DMS153 treated with DMSO at 0.1 percent for 48 hours (cell line): ENCODE measurements around the gene LTN1.
"Not testable (repeated sequence)": the region's sequence is repeated elsewhere in the genome, so short reads cannot be mapped to it uniquely, and the experiment has no call there.

ENCODE experiments used
- DNase-seq: peaks from one replicate; lab custom pipeline; 2025; ENCODE audit not compliant: unreplicated experiment; lab: John Stamatoyannopoulos, UW

The LTN1 gene

DNA sequence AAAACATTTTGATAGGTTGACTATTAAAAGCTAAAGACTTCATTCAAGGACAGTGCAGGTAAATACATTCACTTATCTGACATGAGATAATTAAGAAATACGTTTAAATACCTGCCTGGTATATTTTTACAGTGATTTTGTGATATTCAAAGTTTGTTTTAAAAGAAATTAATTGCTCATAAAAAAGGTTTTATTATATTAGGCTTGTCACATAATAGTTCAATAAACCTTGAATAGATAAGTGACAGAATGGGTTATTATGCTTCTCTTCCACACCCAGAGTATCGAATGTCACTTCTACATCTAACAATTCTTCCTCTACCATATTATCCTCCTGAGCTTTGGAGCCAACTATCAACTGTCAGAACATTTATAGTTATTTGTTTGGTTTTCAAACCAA lies 60.0 kb downstream of the LTN1 start:
- no peak for DNase-seq

DNA sequence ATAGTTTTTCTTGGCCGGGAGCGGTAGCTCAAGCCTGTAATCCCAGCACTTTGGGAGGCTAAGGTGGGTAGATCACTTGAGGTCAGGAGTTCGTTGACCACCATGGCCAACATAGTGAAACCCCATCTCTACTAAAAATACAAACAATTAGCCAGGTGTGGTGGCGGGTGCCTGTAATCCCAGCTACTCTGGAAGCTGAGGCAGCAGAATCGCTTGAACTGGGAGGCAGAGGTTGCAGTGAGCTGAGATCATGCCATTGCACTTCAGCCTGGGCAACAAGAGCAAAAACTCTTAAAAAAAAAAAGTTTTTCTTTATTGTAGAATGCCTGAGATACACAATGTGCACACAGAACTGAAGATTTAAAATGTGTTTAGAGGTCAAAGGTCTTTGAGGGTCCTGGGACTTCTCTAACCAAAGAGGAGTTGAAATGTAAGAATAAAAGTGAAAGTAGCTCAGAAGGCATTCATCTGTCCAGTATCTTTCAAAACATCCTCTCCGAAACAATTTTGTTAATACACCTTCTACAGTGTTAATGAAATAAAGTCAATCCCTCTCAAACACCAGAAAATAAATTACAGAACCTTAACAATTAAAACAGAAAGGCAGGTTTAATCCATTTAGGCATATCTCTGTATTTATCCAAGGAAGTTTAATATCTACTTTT lies 60.8 kb downstream of the LTN1 start:
- DNase-seq = not testable (repeated sequence)

DNA sequence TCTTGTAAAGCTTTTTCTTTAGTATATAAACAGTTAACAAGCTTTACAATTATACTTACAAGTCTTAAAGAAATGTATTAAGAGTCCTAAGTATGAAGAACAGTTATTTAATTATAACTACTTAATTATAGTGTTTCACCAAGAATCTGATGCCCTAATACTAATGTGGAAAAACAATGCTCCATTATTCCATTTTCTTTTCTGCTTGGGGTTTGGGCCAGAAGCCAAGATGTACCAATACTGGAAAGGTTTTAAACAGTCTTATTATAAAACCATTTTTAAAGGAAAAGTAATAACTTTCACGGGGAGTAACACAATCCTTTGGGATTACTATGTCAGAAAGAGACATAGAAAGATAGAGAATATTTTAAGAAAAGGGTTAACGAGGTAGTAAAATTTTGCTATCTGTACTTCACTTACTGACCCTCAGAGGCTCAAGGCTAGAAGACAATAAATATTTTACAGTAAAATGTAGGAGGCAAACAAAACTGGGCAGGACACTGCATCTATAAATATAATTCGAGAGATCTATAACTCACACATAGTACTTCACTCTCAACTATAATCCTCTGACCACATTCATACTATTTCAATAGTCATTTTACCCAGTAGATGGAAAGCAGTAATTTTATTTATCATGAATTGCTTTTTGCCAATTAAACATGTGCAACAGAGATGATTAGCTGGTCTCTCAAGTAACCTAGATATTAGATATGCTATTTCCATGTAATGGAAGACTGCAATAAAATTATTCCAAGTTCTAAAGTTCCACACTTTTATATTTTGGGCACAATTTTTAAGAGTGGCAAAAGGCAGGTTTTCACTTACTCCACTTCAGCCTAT lies 63.9 kb downstream of the LTN1 start:
- no peak for DNase-seq

DNA sequence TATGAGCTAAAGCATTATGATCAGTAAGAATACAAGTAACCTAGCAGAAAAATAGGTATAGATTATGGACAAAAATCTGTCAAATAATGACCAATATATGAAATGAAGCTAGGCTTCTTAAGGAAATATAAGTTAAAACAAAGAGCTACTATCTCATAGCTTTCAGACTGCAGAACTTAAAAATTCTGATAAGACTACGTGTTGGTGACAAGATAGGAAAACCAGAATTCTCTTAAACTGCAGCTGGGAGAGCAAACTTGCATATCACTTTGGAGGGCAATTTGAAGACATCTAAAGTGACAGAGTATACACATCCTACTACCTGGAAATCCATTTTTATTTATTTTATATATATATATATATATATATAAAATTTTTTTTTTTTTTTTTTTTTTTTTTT lies 65.5 kb downstream of the LTN1 start:
- DNase-seq = no peak

DNA sequence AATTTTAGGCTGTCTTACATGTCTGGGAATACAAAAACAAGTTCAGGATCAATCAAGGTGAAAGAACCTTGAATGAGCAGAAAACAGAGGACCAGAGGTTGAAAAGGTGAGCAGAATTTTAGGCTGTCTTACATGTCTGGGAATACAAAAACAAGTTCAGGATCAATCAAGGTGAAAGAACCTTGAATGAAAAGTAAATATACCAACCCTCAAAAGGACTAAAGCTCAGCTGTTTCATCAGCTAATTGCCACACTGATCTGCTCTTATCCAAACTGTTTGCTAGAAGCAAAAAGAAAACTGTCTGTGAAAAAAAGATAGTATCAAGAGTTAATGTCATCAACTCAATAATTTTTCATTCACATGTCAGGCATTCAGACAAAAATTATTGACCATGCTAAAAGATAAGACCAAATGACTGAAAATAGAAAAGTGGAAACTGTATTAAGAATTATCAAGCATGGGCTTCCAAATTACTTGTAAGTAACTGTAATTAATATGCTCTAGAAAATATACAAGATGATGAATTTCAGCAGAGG lies 69.2 kb downstream of the LTN1 start:
- DNase-seq = no peak

DNA sequence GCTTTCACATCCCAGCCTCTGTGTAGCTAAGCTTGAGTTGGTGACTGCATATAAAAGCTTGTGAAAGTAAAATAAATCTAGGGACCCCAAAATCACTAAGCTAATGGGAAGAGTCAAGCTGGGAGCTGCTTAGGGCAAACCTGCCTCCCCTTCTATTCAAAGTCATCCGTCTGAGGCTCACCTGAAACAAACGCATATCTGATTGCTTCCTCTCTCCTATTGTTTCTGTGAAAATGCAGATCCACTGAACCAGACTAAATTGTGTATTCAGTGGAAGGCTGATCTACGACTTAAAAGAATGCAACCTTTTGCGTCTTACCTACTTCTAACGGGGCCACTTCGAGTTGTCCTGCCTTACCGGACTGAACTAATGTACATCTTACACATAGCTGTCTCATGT lies 70.3 kb downstream of the LTN1 start:
- no peak for DNase-seq

DNA sequence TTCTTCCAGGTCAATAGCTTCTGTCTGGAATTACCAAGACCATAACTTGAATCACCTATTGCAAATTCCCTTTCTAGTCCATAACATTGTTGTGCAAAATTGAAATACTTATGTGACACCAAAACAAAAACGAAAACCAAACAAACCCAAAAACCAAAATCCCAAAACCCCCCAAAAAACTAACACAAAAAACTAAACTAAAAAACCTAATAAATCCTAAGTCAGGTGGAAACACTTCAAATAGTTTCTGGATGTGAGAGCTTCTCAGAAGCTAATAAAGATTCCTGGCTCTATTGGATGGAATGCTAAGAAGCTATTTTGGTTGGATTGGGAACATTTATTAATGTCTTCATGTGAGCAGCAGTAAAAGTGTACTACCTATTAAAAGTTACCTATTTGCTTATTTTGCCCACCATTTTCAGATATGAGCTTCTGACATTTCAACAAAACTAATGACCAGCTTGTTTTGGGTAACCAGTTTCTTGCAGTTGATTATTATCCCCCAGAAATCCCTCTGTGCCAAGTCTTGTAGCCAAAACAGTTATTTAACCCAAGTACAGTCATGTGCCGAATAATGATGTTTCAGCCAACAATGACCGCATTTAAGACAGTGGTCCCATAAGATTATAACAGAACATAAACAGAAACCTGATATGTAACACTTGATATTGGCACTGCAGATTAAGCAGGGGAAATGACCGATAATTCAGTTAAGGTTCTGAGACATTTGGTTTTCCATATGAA lies 76.4 kb downstream of the LTN1 start:
- DNase-seq = no peak

DNA sequence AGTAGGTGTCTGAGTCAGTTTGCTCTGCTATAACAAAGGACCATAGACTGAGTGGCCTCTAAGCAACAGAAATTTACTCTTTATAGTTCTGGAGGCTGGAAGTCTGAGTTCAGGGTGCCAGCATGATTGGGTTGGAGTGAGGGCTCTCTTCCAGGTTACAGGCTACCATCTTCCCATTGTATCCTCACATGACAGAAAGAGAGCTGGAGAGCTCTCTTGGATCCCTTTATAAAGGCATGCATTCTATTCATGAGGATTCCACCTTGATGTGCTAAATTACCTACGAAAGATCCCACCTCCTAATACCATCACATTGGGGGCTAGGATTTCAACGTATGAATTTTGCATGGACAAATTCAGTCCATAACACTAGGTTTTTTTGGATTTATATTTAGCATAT lies 79.6 kb downstream of the LTN1 start:
- DNase-seq = no peak

DNA sequence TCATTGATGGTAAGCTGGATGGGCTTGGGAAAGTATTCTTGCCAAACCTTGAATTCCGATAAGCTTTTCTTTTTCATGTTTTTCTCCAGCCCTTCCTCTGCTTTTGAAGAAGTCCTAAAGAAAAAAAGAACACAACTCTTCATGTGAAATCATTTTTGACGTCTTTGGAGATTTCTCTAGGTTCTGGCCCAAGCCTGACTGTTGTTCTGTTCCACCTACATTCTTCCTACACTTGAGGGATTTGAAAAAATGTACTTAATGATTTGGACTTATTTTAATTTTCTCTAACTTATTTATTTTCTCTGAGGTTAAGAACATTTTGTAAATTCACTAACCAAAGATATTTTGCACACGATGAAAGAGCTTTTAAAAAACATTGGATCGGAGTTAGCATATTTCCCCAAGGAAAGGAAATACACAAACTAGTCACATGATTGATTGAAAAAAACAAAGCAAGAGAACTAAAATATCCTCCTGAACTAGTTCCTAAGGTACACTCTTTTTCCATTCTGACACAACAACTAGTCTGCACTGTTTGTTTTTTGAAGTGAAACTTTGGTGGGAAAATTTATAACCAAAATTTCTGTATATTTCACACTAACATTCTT lies 82.3 kb downstream of the LTN1 start:
- DNase-seq = no peak

DNA sequence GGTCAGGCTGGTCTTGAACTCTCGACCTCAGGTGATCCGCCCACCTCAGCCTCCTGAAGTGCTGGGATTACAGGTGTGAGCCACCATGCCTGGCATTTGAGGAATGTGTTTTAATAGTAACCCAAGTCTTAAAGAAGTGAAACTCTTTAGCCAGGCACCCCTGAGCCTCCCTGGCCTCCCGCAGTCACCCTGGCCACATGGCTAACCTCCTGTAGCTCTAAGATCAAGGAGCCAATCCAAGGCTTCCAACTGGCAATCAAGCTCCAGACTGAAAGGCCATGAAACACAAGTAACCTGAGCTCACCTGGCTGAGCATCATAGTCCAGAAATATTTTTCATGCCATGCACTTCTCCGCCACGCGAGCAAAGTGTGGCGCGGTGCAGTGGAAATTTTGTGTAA lies 84.3 kb downstream of the LTN1 start:
- DNase-seq = no peak

DNA sequence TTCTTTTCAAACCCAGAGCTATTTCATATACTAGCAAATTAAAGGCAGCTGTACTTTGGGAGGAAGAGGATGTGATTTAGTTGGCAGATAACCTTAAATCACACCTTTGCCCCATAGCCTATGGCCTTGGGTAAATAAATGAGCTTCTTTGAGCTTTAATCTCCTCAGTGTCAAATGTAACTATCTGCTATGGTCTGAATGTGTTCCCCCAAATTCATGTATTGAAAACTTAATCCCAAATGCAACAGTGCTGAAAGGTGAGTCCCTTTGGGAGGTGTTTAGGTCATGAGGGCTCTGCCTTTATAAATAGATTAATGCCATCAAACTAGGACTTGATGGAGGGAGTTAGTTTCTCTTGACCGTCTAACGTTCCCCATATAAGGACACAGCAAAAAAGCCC lies 85.8 kb downstream of the LTN1 start:
- DNase-seq = no peak

DNA sequence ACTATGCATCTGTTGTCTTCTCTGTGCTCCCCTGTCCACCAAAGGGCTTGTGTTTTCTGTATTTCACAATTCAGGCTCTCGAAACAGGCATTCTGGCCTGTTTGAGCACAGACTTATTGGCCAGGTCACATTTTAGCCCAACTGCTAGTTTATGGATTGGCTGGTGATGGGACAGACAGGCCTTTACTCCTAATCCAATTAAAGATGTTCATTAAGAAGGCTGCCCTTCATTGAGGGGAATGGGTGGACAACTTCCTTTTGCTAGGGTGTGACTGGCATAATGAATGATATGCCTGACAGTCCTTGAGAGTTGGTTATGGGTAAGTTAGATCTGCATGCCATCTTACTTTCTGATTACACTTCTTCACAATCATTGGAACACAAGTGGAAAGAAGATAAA lies 86.4 kb downstream of the LTN1 start:
- DNase-seq = no peak

DNA sequence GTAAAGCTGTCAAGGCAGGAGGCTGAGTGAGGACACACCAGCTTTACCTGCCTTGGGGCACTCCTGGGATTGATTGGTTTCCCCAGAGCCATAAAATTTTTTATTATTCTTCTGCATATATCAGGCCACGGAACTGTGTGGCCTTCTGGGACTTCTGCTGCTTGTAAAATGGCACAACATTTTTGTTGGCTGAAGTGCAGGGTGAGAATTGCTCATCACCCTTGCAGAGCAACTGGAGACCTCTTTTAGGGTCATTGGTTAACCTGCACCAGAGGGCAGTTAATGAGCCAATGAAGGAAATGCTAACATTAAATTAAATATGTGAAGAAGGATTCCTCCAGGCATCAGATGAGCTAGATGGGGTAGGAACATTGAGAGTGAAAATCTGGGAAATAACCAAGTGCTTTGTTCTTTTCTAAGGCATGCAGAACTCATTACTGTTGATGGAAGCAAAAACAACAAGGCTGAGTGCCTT lies 87.7 kb downstream of the LTN1 start:
- no peak for DNase-seq

DNA sequence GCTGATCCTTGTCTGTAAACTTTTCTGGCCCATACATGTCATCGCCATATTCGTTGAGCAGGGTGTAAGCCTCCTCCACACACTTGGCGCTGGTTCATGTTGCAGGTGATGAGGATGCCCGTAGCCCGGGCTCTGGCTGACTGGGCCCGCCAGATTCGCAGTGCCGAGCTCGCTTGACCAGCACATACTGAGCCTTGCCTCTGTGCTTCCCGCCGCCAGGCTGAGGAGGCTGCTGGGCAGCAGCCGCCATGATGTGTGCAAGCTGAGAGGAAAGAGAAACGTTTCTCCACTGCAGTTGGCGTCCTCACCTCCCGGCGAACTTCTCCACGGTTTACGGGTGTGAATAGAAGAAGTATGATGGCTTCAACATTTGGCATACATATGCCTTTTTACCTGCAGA lies 89.2 kb downstream of the LTN1 start:
- no peak for DNase-seq

DNA sequence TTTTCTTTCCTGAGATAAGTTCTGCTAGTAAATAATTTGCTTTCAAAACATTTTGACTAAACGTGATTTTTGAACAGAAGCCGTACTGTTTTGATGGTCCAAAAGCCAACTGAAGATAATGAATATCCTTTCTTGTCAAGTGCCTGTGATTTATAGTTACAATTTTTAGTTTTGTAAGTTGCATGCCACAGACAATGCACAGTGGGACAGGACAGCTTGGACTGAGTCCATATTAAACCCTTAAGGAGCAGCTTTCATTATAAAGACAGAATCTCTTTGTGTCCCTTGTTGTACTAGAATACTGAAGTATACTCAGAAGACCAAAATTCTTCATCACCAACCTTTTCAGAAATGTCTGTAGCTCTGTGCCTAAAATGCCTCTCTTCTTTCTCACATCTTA lies 92.2 kb downstream of the LTN1 start:
- no peak for DNase-seq

DNA sequence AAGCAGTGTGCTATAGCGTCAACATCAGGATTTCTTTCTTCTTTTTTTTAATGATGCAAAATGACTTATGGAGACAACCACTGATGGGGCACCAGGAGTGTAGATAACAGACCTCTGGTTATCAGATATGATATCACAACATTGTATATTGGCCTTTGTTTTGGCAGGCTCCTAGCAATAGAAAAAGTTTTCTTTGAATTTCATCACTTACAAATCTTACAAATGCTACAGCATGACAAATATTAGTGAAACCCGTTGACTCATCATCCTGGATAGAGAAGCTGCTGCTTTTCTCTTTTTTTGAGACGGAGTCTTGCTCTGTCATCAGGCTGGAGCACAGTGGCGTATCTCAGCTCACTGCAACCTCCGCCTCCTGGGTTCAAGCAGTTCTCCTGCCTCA lies 92.9 kb downstream of the LTN1 start:
- no peak for DNase-seq

DNA sequence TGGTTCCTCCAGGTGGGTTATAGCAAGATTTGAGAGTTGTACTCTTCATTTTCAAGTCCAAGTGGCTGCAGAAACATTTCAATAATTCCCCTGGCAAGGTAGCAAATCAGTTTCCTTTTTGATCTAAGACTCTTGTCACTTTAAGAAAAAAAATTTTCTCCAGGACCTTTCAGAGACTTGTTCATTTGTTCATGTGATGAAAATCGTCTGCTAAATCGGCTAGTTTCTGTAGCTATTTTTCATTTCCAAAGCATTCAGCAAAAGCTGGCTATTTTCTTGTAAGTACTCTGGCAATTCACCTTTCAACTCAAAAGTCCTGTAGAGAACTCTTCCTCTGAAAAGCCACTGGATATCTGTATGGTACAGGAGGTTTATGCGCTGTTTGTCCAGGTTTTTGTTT lies 93.5 kb downstream of the LTN1 start:
- no peak for DNase-seq

DNA sequence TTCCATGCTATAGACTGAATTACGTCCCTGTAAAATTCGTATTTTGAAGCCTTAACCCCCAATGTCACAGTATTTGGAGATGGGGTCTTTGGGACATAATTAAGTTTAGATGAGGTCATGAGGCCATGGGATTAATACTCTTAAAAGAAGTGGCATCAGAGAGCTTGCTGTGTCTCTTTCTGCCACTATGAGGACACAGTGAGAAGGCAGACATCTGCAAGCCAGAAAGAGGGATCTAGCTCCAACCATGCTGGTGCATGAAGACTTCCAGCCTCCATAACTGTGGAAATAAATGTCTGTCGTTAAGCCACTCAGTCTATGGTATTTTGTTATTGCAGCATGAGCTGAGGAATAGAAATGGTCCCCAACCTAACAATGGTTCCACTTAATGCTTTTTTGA lies 99.0 kb downstream of the LTN1 start:
- no peak for DNase-seq

DNA sequence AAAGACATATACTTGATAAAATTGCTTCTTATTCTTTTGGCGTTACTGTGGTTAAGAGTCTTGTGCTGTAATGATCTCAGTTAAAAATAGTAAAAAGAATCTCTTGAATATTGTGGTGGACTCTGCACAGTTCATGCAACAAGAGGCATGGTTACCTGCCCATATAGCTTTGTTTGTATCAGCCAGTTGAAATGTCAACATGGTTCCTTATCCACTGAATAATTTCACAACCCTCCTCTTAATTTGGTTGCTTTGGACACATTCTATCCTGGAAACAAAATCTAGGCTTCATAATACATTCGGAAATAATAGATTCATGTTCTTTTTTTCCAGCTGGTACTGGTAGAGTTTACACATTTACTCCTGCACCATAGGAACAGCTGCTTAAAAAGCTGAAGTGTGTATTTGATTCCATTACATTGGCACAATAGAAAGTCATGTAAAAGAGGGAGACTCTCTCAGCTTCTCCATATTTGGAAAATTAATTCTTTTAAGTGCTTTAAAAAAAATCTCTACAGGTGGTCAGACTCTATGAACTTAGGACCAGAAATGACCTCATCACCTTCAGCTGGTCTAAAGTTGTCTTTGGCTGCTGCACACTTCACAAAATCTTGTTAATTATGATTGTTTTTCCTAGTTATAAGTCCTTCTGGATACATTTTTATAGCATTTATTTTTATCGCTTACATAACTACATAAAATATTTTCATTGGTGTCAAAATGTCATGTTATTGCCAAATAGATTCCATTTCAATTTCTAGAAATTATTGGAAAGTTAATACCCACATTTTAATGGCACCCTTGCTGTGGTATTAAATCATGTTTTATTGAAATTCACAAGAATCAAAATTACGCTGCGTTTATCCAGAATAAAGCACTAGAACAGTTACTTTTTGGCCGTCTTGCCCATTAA lies 100.2 kb downstream of the LTN1 start:
- DNase-seq = no peak

DNA sequence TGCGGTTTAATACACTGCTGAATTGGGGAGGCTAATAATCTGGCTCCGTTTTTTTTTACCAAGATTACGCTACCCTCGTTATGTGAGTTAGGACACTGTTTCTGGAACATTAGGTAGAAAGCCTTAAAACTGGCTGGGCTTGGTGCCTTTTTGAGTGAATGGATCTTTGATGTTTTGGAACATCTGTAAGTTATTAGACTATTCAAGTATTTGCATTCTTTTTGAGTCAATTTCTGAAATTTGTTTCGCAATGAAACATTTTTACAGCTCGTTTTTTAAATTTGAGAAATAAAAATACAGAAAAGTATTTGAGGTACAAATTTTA lies 106.9 kb downstream of the LTN1 start:
- DNase-seq = no peak
